Gastroesophageal sphincter (tissue), 4 donors: ENCODE data around the gene ANKRD40. TPM values are rescaled to one million over a fixed set of nuclear protein-coding genes. Genes with fewer than 3 reads are reported as not detected.
A peak's percentile ranks its signal among the peaks of the same experiment; 100 is the strongest.
"Not testable (repeated sequence)": the region's sequence is repeated elsewhere in the genome, so short reads cannot be mapped to it uniquely, and the experiment has no call there.

Source experiments
- ATAC-seq: fragments of 150-250 bp; one replicate; pipeline ENCODE4 v1.9.1; 2016; ENCODE audit warnings: mild to moderate bottlenecking, moderate library complexity
- H3K27ac ChIP-seq, 4 donors: fragments of 200-600 bp; sonication (generic) in 3 of 4; 1 replicate in 3 of 4; 2 replicates in 1 of 4; pipeline ENCODE4 v1.5.1; 2016 to 2019
- H3K27me3 ChIP-seq: fragments of 200-600 bp; sonication (generic); one replicate; pipeline ENCODE4 v1.5.1; 2019
- H3K36me3 ChIP-seq, 2 donors: fragments of 200-600 bp; sonication (generic); one replicate each; pipeline ENCODE4 v1.5.1; 2019; ENCODE audit warnings: control low read depth in 1 of 2
- H3K4me1 ChIP-seq, 3 donors: fragments of 200-600 bp; sonication (generic); 1 replicate in 2 of 3; 2 replicates in 1 of 3; pipeline ENCODE4 v1.5.1; 2016 to 2019; ENCODE audit warnings: control low read depth in 2 of 3
- H3K4me3 ChIP-seq, 2 donors: fragments of 200-600 bp; sonication (generic); one replicate each; pipeline ENCODE4 v1.5.1; 2019; ENCODE audit warnings: mild to moderate bottlenecking in 1 of 2, moderate library complexity in 1 of 2
- H3K9me3 ChIP-seq, 3 donors: fragments of 200-600 bp; sonication (generic); one replicate each; pipeline ENCODE4 v1.5.1; 2017 to 2019; ENCODE audit warnings: control low read depth in 2 of 3
- CTCF ChIP-seq, 4 experiments: fragments of 200-600 bp in 2 of 4; fragments of 450-650 bp in 2 of 4; sonication (generic) in 1 of 4; IDR thresholded peaks; one replicate each; pipeline ENCODE4 v1.5.1; 2017 to 2019; ENCODE audit warnings: antibody characterized with exemption in 4 of 4, mild to moderate bottlenecking in 2 of 4, moderate library complexity in 2 of 4
- EP300 ChIP-seq: sonication (generic); formaldehyde crosslinking; IDR thresholded peaks from one replicate; pipeline ENCODE4 v1.6.1; 2017; ENCODE audit warnings: antibody characterized with exemption, mild to moderate bottlenecking
- POLR2A ChIP-seq, 2 donors: fragments of 450-650 bp; IDR thresholded peaks; one replicate each; pipeline ENCODE4 v1.6.1; 2017; ENCODE audit warnings: antibody characterized with exemption in 2 of 2, mild to moderate bottlenecking in 2 of 2, moderate library complexity in 1 of 2
- POLR2AphosphoS5 ChIP-seq: sonication (generic); formaldehyde crosslinking; IDR thresholded peaks from one replicate; pipeline ENCODE4 v1.6.1; 2017; ENCODE audit warnings: antibody characterized with exemption
- WGBS, 2 donors: methylation state at CpG; one replicate each; pipeline ENCODE4 v1.1.5; 2018; ENCODE audit warnings: low coverage in 1 of 2; 5-methylcytosine and 5-hydroxymethylcytosine counted together
- total RNA-seq, 4 donors: library from RNA; depleted of rRNA; stranded (reverse); fragments of >200 nt; gene quantifications; one replicate each; pipeline ENCODE4 v1.1.0, GENCODE V29; 2016

ANKRD40 gene
- total RNA-seq, 4 donors from 2014 or later = 65.8 to 125 (median 89.2) TPM

DNA sequence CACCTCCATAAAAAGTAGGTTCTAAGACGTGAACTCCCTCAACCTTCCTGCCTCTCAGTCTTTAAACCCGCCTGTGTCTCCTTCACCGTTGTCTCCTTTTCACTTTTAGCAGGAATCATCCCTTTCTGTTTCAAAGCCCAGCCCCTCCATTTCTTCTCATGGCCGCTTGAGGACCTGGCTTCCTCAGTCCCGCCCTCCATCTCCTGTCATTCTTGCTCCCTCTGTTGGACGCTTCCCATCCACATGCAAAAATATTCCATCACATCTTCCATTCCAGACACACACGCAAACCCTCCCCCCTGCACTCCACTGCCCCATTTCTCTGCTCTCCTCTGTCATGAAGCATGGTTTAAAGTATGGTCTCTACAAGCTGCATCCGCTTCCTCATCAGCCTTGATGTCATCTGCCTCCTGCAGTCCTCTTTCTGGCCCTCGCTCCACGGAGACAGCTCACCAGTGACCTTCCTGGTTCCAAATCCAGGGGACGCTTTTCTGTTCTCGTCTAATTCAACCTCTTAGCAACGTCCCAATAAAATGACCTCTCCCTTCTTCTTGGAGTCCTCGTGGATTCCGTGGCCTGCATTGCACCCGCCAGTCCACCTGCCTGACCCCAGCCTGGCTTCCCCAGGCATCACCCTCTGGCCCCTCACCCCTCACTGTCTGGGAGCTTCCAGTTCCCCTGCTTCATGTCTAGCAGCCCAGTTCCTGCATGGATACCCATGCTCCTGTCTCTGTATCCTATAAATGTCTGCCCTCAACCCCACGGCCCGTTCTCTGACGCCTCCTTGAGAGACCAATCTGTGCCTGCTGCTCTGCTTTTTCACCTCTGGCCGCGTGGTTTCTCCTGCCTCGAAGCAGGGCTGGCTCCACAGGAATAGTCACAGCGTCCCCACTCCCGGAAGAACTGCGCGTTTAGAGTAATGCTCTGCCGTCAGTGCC is 26.2 kb downstream of the ANKRD40 start:
- peak; percentile 58 for ATAC-seq
- H3K4me3 ChIP-seq = no peak overlapping the region
- WGBS, 2 donors = 27 to 40% methylated on average over 15 to 19 of the region's 27 CpGs
- H3K36me3 ChIP-seq = no peaks in the 10 kb centered on the region
- H3K9me3 ChIP-seq = no peaks in the 10 kb centered on the region
- no peak for TF ChIP-seq EP300
- TF ChIP-seq CTCF (IDR thresholded peaks at IDR 0.05) = peak in 3 of 4 experiments; percentile 59 to 75 (median 62)
- H3K27me3 ChIP-seq = no peaks in the 10 kb centered on the region
- H3K4me1 ChIP-seq = peaks cover 0 to 25% (median 11%) of the 10 kb centered on the region in 3 donors
- H3K27ac ChIP-seq = peak overlapping the region in 1 of 4 donors; percentile 41

- H3K27me3 ChIP-seq, H3K36me3 ChIP-seq, H3K4me3 ChIP-seq, ATAC-seq, H3K9me3 ChIP-seq: not testable (repeated sequence)
- H3K27ac ChIP-seq = peak overlapping the region in 1 of 4 donors; percentile 41
- peaks cover 0 to 17% (median 7%) of the 10 kb centered on the region in 3 donors for H3K4me1 ChIP-seq
- WGBS, 2 donors = 17 to 66% methylated on average over 3 to 9 of the region's 12 CpGs
These were observed 27.0 kb downstream of the ANKRD40 start for GRCh38 chr17:50680543-50681262.

GRCh38 chr17:50680126-50680525 is 27.6 kb downstream of the ANKRD40 start:
- H3K4me3 ChIP-seq = no peak overlapping the region
- TF ChIP-seq EP300 (no peak), POLR2A (IDR thresholded peaks at IDR 0.05) (no peak), CTCF (IDR thresholded peaks at IDR 0.05) (no peak), POLR2AphosphoS5 (no peak)
- WGBS, 2 donors = 93 to 94% methylated on average over 4 of the region's 5 CpGs
- H3K36me3 ChIP-seq = no peaks in the 10 kb centered on the region
- H3K4me1 ChIP-seq = peaks cover 0 to 16% (median 7%) of the 10 kb centered on the region in 3 donors
- H3K27me3 ChIP-seq = no peaks in the 10 kb centered on the region
- no peak for ATAC-seq
- no peaks in the 10 kb centered on the region for H3K9me3 ChIP-seq
- H3K27ac ChIP-seq = no peak overlapping the region

GRCh38 chr17:50679008-50679544 is 28.6 kb downstream of the ANKRD40 start:
- no peak for TF ChIP-seq POLR2A (IDR thresholded peaks at IDR 0.05)
- TF ChIP-seq CTCF (IDR thresholded peaks at IDR 0.05) = no peak
- no peak for TF ChIP-seq EP300
- no peak for TF ChIP-seq POLR2AphosphoS5
- Histone ChIP-seq H3K36me3 (no peaks in the 10 kb centered on the region), H3K4me3 (no peak overlapping the region), H3K9me3 (no peaks in the 10 kb centered on the region), H3K4me1 (peaks cover 0 to 16% (median 7%) of the 10 kb centered on the region in 3 donors), H3K27me3 (no peaks in the 10 kb centered on the region), H3K27ac (no peak overlapping the region)
- WGBS, 2 donors = 87 to 88% methylated on average over 8 to 11 of the region's 11 CpGs
- no peak for ATAC-seq

DNA sequence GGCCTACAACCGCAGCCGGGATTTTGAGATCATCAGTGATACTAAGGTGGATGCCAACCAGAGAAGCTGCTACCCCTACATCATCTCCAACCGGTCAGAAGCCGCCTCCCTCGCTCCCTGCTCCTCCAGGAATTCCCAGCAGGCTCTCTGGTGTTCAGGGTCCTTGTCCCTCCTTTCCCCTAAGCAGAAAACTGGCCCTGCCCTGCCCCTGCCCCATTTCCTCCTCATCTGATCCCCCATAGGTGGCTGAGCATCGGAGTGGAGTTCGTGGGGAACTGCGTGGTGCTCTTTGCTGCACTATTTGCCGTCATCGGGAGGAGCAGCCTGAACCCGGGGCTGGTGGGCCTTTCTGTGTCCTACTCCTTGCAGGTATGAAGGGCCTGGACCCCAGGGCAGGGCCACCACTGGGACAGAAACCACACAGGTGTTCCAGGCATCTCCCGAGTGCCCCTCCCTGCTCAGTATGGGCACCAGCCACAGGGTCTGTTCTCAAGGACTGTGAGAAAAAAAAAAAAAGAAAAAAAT is 29.8 kb downstream of the ANKRD40 start:
- no peak overlapping the region for H3K27ac ChIP-seq
- H3K4me1 ChIP-seq = peaks cover 0 to 16% (median 7%) of the 10 kb centered on the region in 3 donors
- ATAC-seq = no peak
- H3K27me3 ChIP-seq = no peaks in the 10 kb centered on the region
- TF ChIP-seq POLR2A (IDR thresholded peaks at IDR 0.05) (no peak), POLR2AphosphoS5 (no peak), EP300 (no peak), CTCF (IDR thresholded peaks at IDR 0.05) (no peak)
- 73% methylated on average over 4 of the region's 12 CpGs; no CpG with 5 or more reads in 1 of the 2 donors for WGBS, 2 donors
- no peaks in the 10 kb centered on the region for H3K36me3 ChIP-seq
- H3K4me3 ChIP-seq = no peak overlapping the region
- no peaks in the 10 kb centered on the region for H3K9me3 ChIP-seq
